K562 (cell line): Measurements from ENCODE around the gene RPTOR. TPM values are rescaled to one million over a fixed set of nuclear protein-coding genes. Genes with fewer than 3 reads are reported as not detected.

Experiments
- ATAC-seq: fragments of 200-7000 bp; cut with Tn5 transposase; 3 replicates; pipeline ENCODE4 v1.9.1; 2020; ENCODE audit warnings: moderate library complexity
- BruUV-seq: library from RNA; stranded (reverse); fragments of 400-500 nt; replicated peaks from 2 replicates; lab custom pipeline; 2021; lab: Mats Ljungman, UMichigan
- CTCF ChIA-PET: fragments of 300-600 bp; formaldehyde crosslinking; extraction: SDS; loops from one replicate; lab custom pipeline; 2021; ENCODE audit warnings: low intra/inter-chr PET ratio; lab: Yijun Ruan, JAX
- POLR2A ChIA-PET: fragments of 300-600, 350-650 bp; sonication (Branson Sonifier 250); formaldehyde crosslinking; extraction: SDS; loops from one replicate; lab custom pipeline; 2021; ENCODE audit warnings: antibody characterized with exemption, inconsistent platforms; lab: Yijun Ruan, JAX
- DNase-seq, 4 experiments: peaks; one replicate each; pipeline versions ENCODE4 v3.0.0 to v3.0.0-alpha.2; 2011 to 2018; ENCODE audit warnings: low spot score in 3 of 4, mixed read lengths in 3 of 4; ENCODE audit errors: extremely low read depth in 1 of 4
- FAIRE-seq: peaks from 2 replicates; lab custom pipeline; 2011; peaks lifted over from hg19 to GRCh38; lab: Jason Lieb, UNC
- H2AFZ ChIP-seq: 2 replicates; pipeline ENCODE4 v1.6.0; 2011; ENCODE audit warnings: low read depth, low read length, control low read depth, inconsistent platforms
- H3K27ac ChIP-seq: fragments of 200-600 bp; 3 replicates; pipeline ENCODE4 v1.8.0; 2011; ENCODE audit warnings: low read depth, mild to moderate bottlenecking, control low read depth, inconsistent platforms, low read length, moderate library complexity, mixed read lengths; ENCODE audit errors: extremely low read depth
- H3K27me3 ChIP-seq, 2 experiments: fragments of 300-600 bp in 1 of 2; 2 replicates in 1 of 2; 3 replicates in 1 of 2; pipeline versions ENCODE4 v1.6.0 to v1.8.0; 2011; ENCODE audit warnings: inconsistent platforms in 2 of 2, low read length in 2 of 2, mild to moderate bottlenecking in 1 of 2, mixed read lengths in 1 of 2, moderate library complexity in 1 of 2; ENCODE audit not compliant: control insufficient read depth in 2 of 2, insufficient read depth in 2 of 2
- H3K36me3 ChIP-seq: fragments of 300-600 bp; 3 replicates; pipeline ENCODE4 v1.8.0; 2011; ENCODE audit warnings: mild to moderate bottlenecking, low read length, inconsistent platforms; ENCODE audit not compliant: control insufficient read depth, insufficient read depth
- H3K4me1 ChIP-seq, 2 experiments: fragments of 200-600 bp in 1 of 2; replicated peaks in 1 of 2; 2 replicates in 1 of 2; 3 replicates in 1 of 2; pipeline versions ENCODE4 v1.5.1 to v1.8.0; 2011; ENCODE audit warnings: inconsistent platforms in 2 of 2, low read length in 2 of 2, mild to moderate bottlenecking in 1 of 2, mixed read lengths in 1 of 2, moderate library complexity in 1 of 2; ENCODE audit not compliant: control insufficient read depth in 2 of 2, insufficient read depth in 2 of 2
- H3K4me2 ChIP-seq: 2 replicates; pipeline ENCODE4 v1.6.1; 2011; ENCODE audit warnings: low read length, control low read depth, inconsistent platforms, mixed read lengths; ENCODE audit not compliant: insufficient read depth
- H3K4me3 ChIP-seq: fragments of 200-600 bp; sonication (generic), shearing (Covaris generic); 2 replicates; pipeline ENCODE4 v1.5.1; 2016; ENCODE audit warnings: control low read depth, inconsistent platforms
- H3K79me2 ChIP-seq: fragments of 200-600 bp; 3 replicates; pipeline ENCODE4 v1.8.0; 2011; ENCODE audit warnings: low read length, inconsistent platforms; ENCODE audit not compliant: control insufficient read depth, insufficient read depth
- H3K9ac ChIP-seq, 2 experiments: 2 replicates each; pipeline versions ENCODE4 v1.6.0 to v1.6.1; 2011; ENCODE audit warnings: low read depth in 2 of 2, low read length in 2 of 2, control low read depth in 1 of 2, inconsistent platforms in 1 of 2, mild to moderate bottlenecking in 1 of 2, mixed read lengths in 1 of 2; ENCODE audit not compliant: insufficient read depth in 1 of 2
- H3K9me1 ChIP-seq: one replicate; pipeline ENCODE4 v1.6.0; 2011; ENCODE audit warnings: inconsistent platforms, mild to moderate bottlenecking, low read length, moderate library complexity; ENCODE audit not compliant: control insufficient read depth, insufficient read depth
- H3K9me3 ChIP-seq: replicated peaks from 2 replicates; pipeline ENCODE4 v1.5.1; 2011; ENCODE audit warnings: low read depth, low read length, inconsistent platforms; ENCODE audit not compliant: control insufficient read depth, insufficient read depth
- H4K20me1 ChIP-seq: replicated peaks from 2 replicates; pipeline ENCODE4 v1.6.1; 2011; ENCODE audit warnings: low read length, inconsistent platforms, mixed read lengths; ENCODE audit not compliant: control insufficient read depth, insufficient read depth
- EWSR1 ChIP-seq: fragments of 450-650 bp; IDR thresholded peaks from 2 replicates; pipeline ENCODE4 v1.6.1; 2018; ENCODE audit warnings: borderline replicate concordance, mild to moderate bottlenecking, low read depth, moderate library complexity; ENCODE audit not compliant: partially characterized antibody
- HDAC6 ChIP-seq: IDR thresholded peaks from 2 replicates; pipeline ENCODE4 v1.6.1; 2012; ENCODE audit warnings: low read depth, mild to moderate bottlenecking, control low read depth, inconsistent platforms, low read length, moderate library complexity
- HNRNPK ChIP-seq: fragments of 200-400 bp; formaldehyde crosslinking; IDR thresholded peaks from one replicate; pipeline ENCODE4 v1.6.1; 2018; ENCODE audit warnings: mild to moderate bottlenecking, low read depth, low read length; ENCODE audit not compliant: poor library complexity, severe bottlenecking
- TCF7L2 ChIP-seq: fragments of 150-350 bp; IDR thresholded peaks from 2 replicates; pipeline ENCODE4 v1.6.1; 2016; ENCODE audit warnings: low read depth, mild to moderate bottlenecking, low read length, moderate library complexity
- WGBS: fragments of 100-300 bp; shearing (Covaris generic); methylation state at CpG from one replicate; pipeline ENCODE4 v1.1.6; 2016; ENCODE audit warnings: low coverage, mixed read lengths; ENCODE audit not compliant: insufficient coverage; ENCODE audit errors: missing lambda C conversion rate; 5-methylcytosine and 5-hydroxymethylcytosine counted together
- in situ Hi-C: fragments of 300-500 bp; cut with MboI; formaldehyde crosslinking; loops from 4 replicates; pipeline ENCODE4 v1.15.0; 2018; ENCODE audit warnings: inconsistent platforms, mixed read lengths
- intact Hi-C: fragments of 100-400 bp; cut with micrococcal nuclease; formaldehyde crosslinking; loops from 2 replicates; pipeline ENCODE4 v1.14.2; 2022
- polyA plus RNA-seq, 8 experiments: library from polyadenylated mRNA; depleted of rRNA in 4 of 8; stranded (reverse) in 5 of 8; unstranded in 3 of 8; fragments of >200 nt; fragmentation: Nextera tagmentation in 2 of 8; fragmentation: Illumina TruSeq in 1 of 8; extraction: Ambion mirVana in 2 of 8; extraction: Trizol in 1 of 8; gene quantifications; 2 replicates each; pipeline versions ENCODE4 v1.2.1 to v1.2.3, GENCODE V29; 2011 to 2014; ENCODE audit warnings: inconsistent platforms in 1 of 8, missing spikeins in 1 of 8
- total RNA-seq, 7 experiments: library from RNA; depleted of rRNA in 6 of 7; stranded (reverse); fragments of >200 nt in 6 of 7; fragmentation: Illumina TruSeq in 2 of 7; extraction: Trizol in 2 of 7; gene quantifications; 2 replicates each; pipeline versions ENCODE4 v1.2.1 to v1.2.3, GENCODE V29; 2011 to 2021; ENCODE audit warnings: low replicate concordance in 1 of 7

Gene RPTOR
- total and polyA plus RNA-seq, 9 of the 15 experiments (the other 6 are each of a cell fraction or from before 2014, with no cell fraction given): 0.24 to 54.1 (median 10.2) TPM

GRCh38 chr17:80729016-80729415 lies 184.4 kb downstream of the RPTOR start (continued):
- TF ChIP-seq EWSR1 (no peak), HNRNPK (no peak), HDAC6 (no peak)

- WGBS: 88% methylated on average over 10 of the region's 10 CpGs
- no peak overlapping the region for H3K9ac ChIP-seq
- no peak overlapping the region for H3K27ac ChIP-seq
- no peak for FAIRE-seq
- intact Hi-C loops: no loop called here
- POLR2A ChIA-PET: interaction anchor here (0.9 to 1.3 kb wide), 2 partner anchors 12 to 163 kb away, joined by 4 read pairs; no protein-coding TSS in a partner anchor
- no TSS peak for BruUV-seq
- peaks cover 17% of the 10 kb centered on the region; the same call in 2 of the 3 replicates for H3K36me3 ChIP-seq
- TF ChIP-seq TCF7L2: no peak
- TF ChIP-seq, all 486 proteins: peak for 0
- no peak overlapping the region for H2AFZ ChIP-seq
- CTCF ChIA-PET: no interaction called here
- no peak overlapping the region for H3K4me3 ChIP-seq
- no peaks in the 10 kb centered on the region for H3K9me1 ChIP-seq
- H3K4me1 ChIP-seq: peaks cover 0 to 12% of the 10 kb centered on the region in 2 experiments; a peak in 1 of 5 replicates
- H4K20me1 ChIP-seq: no peaks in the 10 kb centered on the region
- no peaks in the 10 kb centered on the region for H3K9me3 ChIP-seq
- no peak overlapping the region for H3K4me2 ChIP-seq
- H3K79me2 ChIP-seq: peaks cover 3% of the 10 kb centered on the region; the same call in 2 of the 3 replicates
- no peak for ATAC-seq
- DNase-seq: no peak
- in situ Hi-C loops: no loop called here
- H3K27me3 ChIP-seq: no peaks in the 10 kb centered on the region
Measured at GRCh38 chr17:80729761-80730160, 185.1 kb downstream of the RPTOR start.
